ENCODE results near the gene ARMC5.

ARMC5 gene

GRCh38 chr16:31461921-31462804, 2.9 kb downstream of the ARMC5 start:
- DNase-seq, result no peak

GRCh38 chr16:31464348-31464769, 5.1 kb downstream of the ARMC5 start:
- DNase-seq, result no peak

GRCh38 chr16:31464781-31465260, 5.5 kb downstream of the ARMC5 start:
- no peak for DNase-seq

GRCh38 chr16:31465788-31466370, 6.6 kb downstream of the ARMC5 start:
- no peak for DNase-seq

- DNase-seq, result no peak
These were observed 7.1 kb downstream of the ARMC5 start for GRCh38 chr16:31466381-31466841.

- no peak for DNase-seq
These were observed 8.0 kb downstream of the ARMC5 start for GRCh38 chr16:31467151-31467773.

GRCh38 chr16:31467858-31468257, 8.6 kb downstream of the ARMC5 start:
- no peak for DNase-seq

GRCh38 chr16:31470615-31471014, 11.3 kb downstream of the ARMC5 start:
- no peak for DNase-seq

- DNase-seq, result no peak
These were observed 12.1 kb downstream of the ARMC5 start for GRCh38 chr16:31471241-31471874.

- peak; percentile 75 for DNase-seq
These were observed 12.8 kb downstream of the ARMC5 start, which contains the start of gene TGFB1I1 for GRCh38 chr16:31471875-31472708. Gene TGFB1I1, plus strand, starts transcription at chr16:31472152. Its CDS starts 37 bp downstream, at chr16:31472189.

GRCh38 chr16:31472709-31473203, 13.5 kb downstream of the ARMC5 start:
- DNase-seq, result peak; percentile 76

GRCh38 chr16:31473264-31473984, 14.1 kb downstream of the ARMC5 start:
- DNase-seq, result no peak

- DNase-seq, result no peak
These were observed 14.9 kb downstream of the ARMC5 start for GRCh38 chr16:31474173-31474714.

GRCh38 chr16:31474773-31475738, 15.8 kb downstream of the ARMC5 start:
- DNase-seq, result no peak

GRCh38 chr16:31475946-31476302, 16.6 kb downstream of the ARMC5 start:
- DNase-seq, result no peak

- peak; percentile 67 for DNase-seq
These were observed 17.3 kb downstream of the ARMC5 start for GRCh38 chr16:31476303-31477219.

- DNase-seq, result peak; percentile 61
These were observed 18.2 kb downstream of the ARMC5 start for GRCh38 chr16:31477220-31478216.
